SK-N-MC (cell line): ENCODE data around the gene RPS6KB2.

Experiments
- EZH2 ChIP-seq: fragments of 200-600 bp; sonication (generic); IDR thresholded peaks from one replicate; pipeline ENCODE4 v1.6.1; 2017; ENCODE audit warnings: antibody characterized with exemption
- FOXP2 ChIP-seq: optimal IDR thresholded peaks from 2 replicates; pipeline ENCODE3; 2011; ENCODE audit warnings: mild to moderate bottlenecking, moderate library complexity; ENCODE audit not compliant: insufficient read depth; ENCODE audit errors: extremely low read length, control extremely low read depth
- POLR2AphosphoS5 ChIP-seq: IDR thresholded peaks from 2 replicates; pipeline ENCODE4 v1.6.1; 2012; ENCODE audit warnings: mild to moderate bottlenecking, low read depth, low read length, borderline replicate concordance

GRCh38 chr11:67437809-67438157 lies 9.5 kb downstream of the RPS6KB2 start:
- TF ChIP-seq POLR2AphosphoS5 = no peak
- no peak for TF ChIP-seq EZH2
- no peak for TF ChIP-seq FOXP2
